OCI-LY7 (cell line): ENCODE results near the gene HJV. TPM values are rescaled to one million over a fixed set of nuclear protein-coding genes. Genes with fewer than 3 reads are reported as not detected.

Source experiments
- BruUV-seq: library from RNA; stranded (reverse); fragments of 400-500 nt; replicated peaks from 2 replicates; lab custom pipeline; 2021; lab: Mats Ljungman, UMichigan
- CTCF ChIA-PET: fragments of 300-600 bp; sonication (Branson Sonifier 250); formaldehyde crosslinking; loops from one replicate; lab custom pipeline; 2022; ENCODE audit warnings: antibody characterized with exemption; ENCODE audit not compliant: unreplicated experiment; lab: Charles Lee
- POLR2A ChIA-PET: fragments of 300-600 bp; sonication (Branson Sonifier 250); formaldehyde crosslinking; loops from one replicate; lab custom pipeline; 2022; ENCODE audit warnings: antibody characterized with exemption; lab: Charles Lee
- DNase-seq: peaks from one replicate; pipeline ENCODE4 v3.0.0-alpha.2; 2015; ENCODE audit warnings: low spot score
- H2AFZ ChIP-seq: fragments of 200-600 bp; sonication (generic), shearing (Covaris generic); 2 replicates; pipeline ENCODE4 v1.6.1; 2014; ENCODE audit warnings: mild to moderate bottlenecking, antibody characterized with exemption, low read length, moderate library complexity
- H3K27ac ChIP-seq: fragments of 200-600 bp; sonication (generic); 2 replicates; pipeline ENCODE4 v1.5.1; 2014; ENCODE audit warnings: mixed run types, low read depth, mild to moderate bottlenecking, moderate library complexity, low read length, inconsistent platforms; ENCODE audit not compliant: poor library complexity, severe bottlenecking
- H3K36me3 ChIP-seq: fragments of 200-600 bp; sonication (generic); 2 replicates; pipeline ENCODE4 v1.6.1; 2014; ENCODE audit warnings: mild to moderate bottlenecking, antibody characterized with exemption, low read length, moderate library complexity, mixed read lengths; ENCODE audit not compliant: insufficient read depth
- H3K4me1 ChIP-seq: fragments of 200-600 bp; sonication (generic); 2 replicates; pipeline ENCODE4 v1.5.1; 2014; ENCODE audit warnings: mild to moderate bottlenecking, low read length; ENCODE audit not compliant: insufficient read depth, poor library complexity, severe bottlenecking
- H3K4me2 ChIP-seq: fragments of 200-600 bp; sonication (generic); 2 replicates; pipeline ENCODE4 v1.6.1; 2014; ENCODE audit warnings: mild to moderate bottlenecking, low read length
- H3K4me3 ChIP-seq: fragments of 200-600 bp; sonication (generic); 2 replicates; pipeline ENCODE4 v1.5.1; 2014; ENCODE audit warnings: mild to moderate bottlenecking, low read depth, low read length; ENCODE audit not compliant: poor library complexity, severe bottlenecking
- H3K79me2 ChIP-seq: fragments of 200-600 bp; sonication (generic); 2 replicates; pipeline ENCODE4 v1.6.1; 2016; ENCODE audit warnings: low read depth, mild to moderate bottlenecking, low read length, moderate library complexity, mixed read lengths; ENCODE audit not compliant: insufficient read depth
- H3K9me2 ChIP-seq: fragments of 200-600 bp; sonication (generic); 2 replicates; pipeline ENCODE4 v1.6.1; 2016; ENCODE audit warnings: mild to moderate bottlenecking, low read length, mixed read lengths; ENCODE audit not compliant: insufficient read depth
- H3K9me3 ChIP-seq: fragments of 200-600 bp; sonication (generic); 2 replicates; pipeline ENCODE4 v1.6.1; 2014; ENCODE audit warnings: mild to moderate bottlenecking, mixed run types, low read length, mixed read lengths
- H4K20me1 ChIP-seq: fragments of 200-600 bp; sonication (generic); 2 replicates; pipeline ENCODE4 v1.6.1; 2014; ENCODE audit warnings: mild to moderate bottlenecking, antibody characterized with exemption, low read length, moderate library complexity, mixed read lengths; ENCODE audit not compliant: insufficient read depth
- EZH2phosphoT487 ChIP-seq: fragments of 200-600 bp; sonication (generic); IDR thresholded peaks from 2 replicates; pipeline ENCODE4 v1.6.1; 2018; ENCODE audit warnings: low read depth, borderline replicate concordance, mild to moderate bottlenecking, mixed run types, antibody characterized with exemption, low read length, moderate library complexity, mixed read lengths
- intact Hi-C: fragments of 100-400 bp; cut with micrococcal nuclease; formaldehyde crosslinking; loops from one replicate; pipeline ENCODE4 v1.10.0; 2022; ENCODE audit not compliant: unreplicated experiment
- total RNA-seq, 2 experiments: library from RNA; depleted of rRNA in 1 of 2; stranded (reverse); fragments of >200 nt in 1 of 2; shearing (Covaris generic) in 1 of 2; gene quantifications; 2 replicates each; pipeline ENCODE4 v1.2.3, GENCODE V29; 2014 to 2022
- TF ChIP-seq, protein P1 (sequence below): fragments of 200-600 bp; sonication (generic); conservative IDR thresholded peaks from 2 replicates; pipeline ENCODE4 v1.5.1; 2014; ENCODE audit warnings: mild to moderate bottlenecking, antibody characterized with exemption, low read length, moderate library complexity, mixed read lengths

Gene HJV
- total RNA-seq, 2 experiments from 2014 or later = not detected

- Histone ChIP-seq H4K20me1 (no peaks in the 10 kb centered on the region), H3K27ac (peak overlapping the region; percentile 94), H3K79me2 (no peaks in the 10 kb centered on the region), H2AFZ (peak overlapping the region; percentile 75), H3K9me2 (no peaks in the 10 kb centered on the region), H3K4me2 (peak overlapping the region; percentile 62), H3K9me3 (no peaks in the 10 kb centered on the region), H3K36me3 (no peaks in the 10 kb centered on the region), H3K4me3 (peak overlapping the region; percentile 38), H3K4me1 (peaks cover 76% of the 10 kb centered on the region)
- intact Hi-C loops = loop anchor here (1.0 to 5.0 kb wide), 3 partner anchors 16 to 133 kb away; partner anchors contain the start of genes NUDT17 and TXNIP
- BruUV-seq = no TSS peak
- ChIA-PET POLR2A (interaction anchor here (0.6 to 4.6 kb wide), 22 partner anchors 9 to 152 kb away, joined by 3 to 67 read pairs (median 5); partner anchors contain the start of genes ANKRD34A, HJV, LIX1L and PIAS3), CTCF (interaction anchor here (0.5 to 4.1 kb wide), 7 partner anchors 8 to 32 kb away, joined by 3 to 20 read pairs (median 5); partner anchors contain the start of gene TXNIP)
- DNase-seq = peak; percentile 74
- TF ChIP-seq EZH2phosphoT487 = no peak
- TF ChIP-seq, protein P1, sequence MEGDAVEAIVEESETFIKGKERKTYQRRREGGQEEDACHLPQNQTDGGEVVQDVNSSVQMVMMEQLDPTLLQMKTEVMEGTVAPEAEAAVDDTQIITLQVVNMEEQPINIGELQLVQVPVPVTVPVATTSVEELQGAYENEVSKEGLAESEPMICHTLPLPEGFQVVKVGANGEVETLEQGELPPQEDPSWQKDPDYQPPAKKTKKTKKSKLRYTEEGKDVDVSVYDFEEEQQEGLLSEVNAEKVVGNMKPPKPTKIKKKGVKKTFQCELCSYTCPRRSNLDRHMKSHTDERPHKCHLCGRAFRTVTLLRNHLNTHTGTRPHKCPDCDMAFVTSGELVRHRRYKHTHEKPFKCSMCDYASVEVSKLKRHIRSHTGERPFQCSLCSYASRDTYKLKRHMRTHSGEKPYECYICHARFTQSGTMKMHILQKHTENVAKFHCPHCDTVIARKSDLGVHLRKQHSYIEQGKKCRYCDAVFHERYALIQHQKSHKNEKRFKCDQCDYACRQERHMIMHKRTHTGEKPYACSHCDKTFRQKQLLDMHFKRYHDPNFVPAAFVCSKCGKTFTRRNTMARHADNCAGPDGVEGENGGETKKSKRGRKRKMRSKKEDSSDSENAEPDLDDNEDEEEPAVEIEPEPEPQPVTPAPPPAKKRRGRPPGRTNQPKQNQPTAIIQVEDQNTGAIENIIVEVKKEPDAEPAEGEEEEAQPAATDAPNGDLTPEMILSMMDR = no peak
Measured at GRCh38 chr1:145979746-145980456, 41.6 kb downstream of the HJV start.

DNA sequence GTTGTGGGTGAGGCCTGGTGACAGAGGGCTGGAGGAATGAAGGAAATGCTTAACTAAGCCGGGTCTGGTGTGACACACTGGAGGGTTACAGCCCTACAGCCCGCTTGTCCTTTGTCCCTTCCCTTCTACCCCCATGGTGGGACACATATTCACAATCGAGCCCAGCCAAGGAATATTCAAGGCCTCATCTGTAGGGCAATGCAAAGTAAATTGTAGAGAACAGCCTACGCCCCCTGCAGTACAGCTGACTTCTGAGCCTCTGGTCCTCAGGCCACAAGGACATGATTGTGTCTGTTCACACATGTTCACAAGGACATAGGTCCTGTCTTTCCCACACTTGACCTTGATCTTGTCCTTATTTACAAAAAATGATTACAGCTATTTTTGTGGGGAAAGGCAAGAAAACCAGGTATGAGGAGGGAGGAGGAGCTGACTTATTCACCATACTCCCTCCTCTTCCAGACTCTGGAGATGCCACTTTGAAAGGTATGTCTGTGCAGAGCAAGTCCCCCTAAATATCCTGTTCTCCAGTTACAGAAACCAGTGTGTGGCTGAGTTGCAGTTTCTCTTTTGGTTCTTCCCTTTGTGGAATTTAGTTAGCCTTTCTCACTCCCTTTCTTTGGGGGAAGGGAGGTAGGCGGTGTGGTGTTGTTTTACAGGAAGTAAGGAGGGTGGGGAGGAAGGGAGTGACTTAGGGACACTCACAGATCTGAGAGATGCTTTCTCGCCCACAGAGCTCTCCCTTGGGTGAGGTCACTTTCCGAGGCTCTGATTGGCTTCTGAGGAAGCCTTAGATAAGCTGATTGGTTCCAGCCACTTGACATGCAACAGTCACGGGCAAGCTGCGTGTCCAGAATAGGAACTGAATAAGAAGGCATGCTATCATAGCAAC is 42.4 kb downstream of the HJV start:
- ChIA-PET POLR2A (interaction anchor here (0.5 to 4.6 kb wide), 24 partner anchors 10 to 151 kb away, joined by 3 to 67 read pairs (median 6); partner anchors contain the start of genes ANKRD34A, HJV, LIX1L and PIAS3), CTCF (interaction anchor here (1.4 to 4.1 kb wide), 6 partner anchors 8 to 33 kb away, joined by 4 to 20 read pairs (median 7); partner anchors contain the start of gene TXNIP)
- TF ChIP-seq, protein P1 = peak; percentile 70
- no peak for TF ChIP-seq EZH2phosphoT487
- H3K79me2 ChIP-seq = no peaks in the 10 kb centered on the region
- peak; percentile 98 for DNase-seq
- H3K4me1 ChIP-seq = peaks cover 68% of the 10 kb centered on the region
- H3K36me3 ChIP-seq = no peaks in the 10 kb centered on the region
- H3K4me2 ChIP-seq = peak overlapping the region; percentile 62
- no peaks in the 10 kb centered on the region for H3K9me2 ChIP-seq
- intact Hi-C loops = loop anchor here (1.0 to 5.0 kb wide), 3 partner anchors 17 to 132 kb away; partner anchors contain the start of genes NUDT17 and TXNIP
- no peaks in the 10 kb centered on the region for H4K20me1 ChIP-seq
- peak overlapping the region; percentile 94 for H3K27ac ChIP-seq
- BruUV-seq = no TSS peak
- peak overlapping the region; percentile 75; the same call in 1 of the 2 replicates for H2AFZ ChIP-seq
- H3K4me3 ChIP-seq = peak overlapping the region; percentile 36
- no peaks in the 10 kb centered on the region for H3K9me3 ChIP-seq
